NCI-H2196 (cell line): ENCODE measurements around the gene FCN1.

Experiments
- DNase-seq: peaks from one replicate; lab custom pipeline; 2025; ENCODE audit not compliant: unreplicated experiment; lab: John Stamatoyannopoulos, UW

Gene FCN1

GRCh38 chr9:134951994-134952393 lies 34.3 kb upstream of the FCN1 start:
- DNase-seq = no peak

GRCh38 chr9:134951461-134951860 lies 33.7 kb upstream of the FCN1 start:
- DNase-seq = no peak

- no peak for DNase-seq
These were observed 32.9 kb upstream of the FCN1 start for GRCh38 chr9:134950386-134951210.

GRCh38 chr9:134949681-134950385 lies 32.1 kb upstream of the FCN1 start:
- no peak for DNase-seq

GRCh38 chr9:134948149-134948548 lies 30.4 kb upstream of the FCN1 start:
- no peak for DNase-seq

GRCh38 chr9:134947265-134947955 lies 29.7 kb upstream of the FCN1 start:
- DNase-seq = no peak

- no peak for DNase-seq
These were observed 29.0 kb upstream of the FCN1 start for GRCh38 chr9:134946663-134947062.

GRCh38 chr9:134945509-134946275 lies 28.0 kb upstream of the FCN1 start:
- no peak for DNase-seq

- no peak for DNase-seq
These were observed 27.2 kb upstream of the FCN1 start for GRCh38 chr9:134944916-134945315.

GRCh38 chr9:134944351-134944802 lies 26.7 kb upstream of the FCN1 start:
- no peak for DNase-seq

- no peak for DNase-seq
These were observed 26.1 kb upstream of the FCN1 start for GRCh38 chr9:134943836-134944235.

- no peak for DNase-seq
These were observed 25.7 kb upstream of the FCN1 start for GRCh38 chr9:134943411-134943810.

GRCh38 chr9:134942788-134943184 lies 25.1 kb upstream of the FCN1 start:
- DNase-seq = no peak

- no peak for DNase-seq
These were observed 24.5 kb upstream of the FCN1 start for GRCh38 chr9:134942011-134942787.

- no peak for DNase-seq
These were observed 22.8 kb upstream of the FCN1 start for GRCh38 chr9:134940236-134941208.

- no peak for DNase-seq
These were observed 22.1 kb upstream of the FCN1 start for GRCh38 chr9:134939836-134940235.

GRCh38 chr9:134939080-134939733 lies 21.5 kb upstream of the FCN1 start:
- DNase-seq = no peak

GRCh38 chr9:134938346-134939079 lies 20.8 kb upstream of the FCN1 start:
- peak; percentile 1 for DNase-seq
